SH-SY5Y (cell line): ENCODE results near the gene TLR5.

Source experiments
- GATA2 ChIP-seq: IDR thresholded peaks from 2 replicates; pipeline ENCODE4 v1.6.1; 2011; ENCODE audit warnings: mild to moderate bottlenecking, low read depth, low read length
- GATA3 ChIP-seq: IDR thresholded peaks from 2 replicates; pipeline ENCODE4 v1.6.1; 2011; ENCODE audit warnings: low read depth, mild to moderate bottlenecking, low read length, moderate library complexity

The TLR5 gene

DNA sequence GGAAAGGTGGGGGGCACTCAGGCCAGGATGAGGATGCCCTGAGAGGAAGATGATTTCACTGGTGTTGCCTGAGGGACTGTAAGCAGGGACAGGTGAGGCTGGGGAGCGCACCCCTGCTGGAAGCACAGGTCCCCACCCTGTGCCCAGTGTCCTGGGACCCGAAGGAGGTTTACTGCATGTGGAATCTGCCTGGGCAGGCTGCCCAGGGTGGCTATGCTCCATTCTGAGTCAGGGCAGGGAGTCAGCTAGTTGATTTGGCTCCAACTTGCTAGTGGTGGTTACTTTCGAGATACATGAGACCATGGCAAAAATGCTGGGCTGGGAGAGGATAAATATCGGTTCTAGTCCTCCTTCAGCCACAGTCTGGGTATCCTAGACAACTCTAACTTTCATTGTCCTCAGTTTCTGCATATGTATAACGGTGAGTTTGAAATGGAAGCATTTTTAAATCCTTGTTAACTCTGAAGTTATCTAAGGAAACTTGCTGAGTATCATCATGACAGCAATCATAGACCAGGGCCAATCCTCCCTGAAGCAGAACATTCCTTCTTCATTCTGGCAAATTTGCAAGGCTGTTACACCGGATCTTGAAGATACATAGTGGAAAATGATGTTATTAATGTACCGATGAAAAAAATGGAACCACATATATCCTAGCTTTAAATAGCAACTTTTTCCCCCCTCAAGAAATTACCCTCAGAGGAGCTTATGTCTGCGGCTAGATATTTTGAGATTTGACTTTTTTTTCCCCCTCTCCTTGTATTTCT lies 7.7 kb downstream of the TLR5 start:
- TF ChIP-seq GATA3 (no peak), GATA2 (no peak)

DNA sequence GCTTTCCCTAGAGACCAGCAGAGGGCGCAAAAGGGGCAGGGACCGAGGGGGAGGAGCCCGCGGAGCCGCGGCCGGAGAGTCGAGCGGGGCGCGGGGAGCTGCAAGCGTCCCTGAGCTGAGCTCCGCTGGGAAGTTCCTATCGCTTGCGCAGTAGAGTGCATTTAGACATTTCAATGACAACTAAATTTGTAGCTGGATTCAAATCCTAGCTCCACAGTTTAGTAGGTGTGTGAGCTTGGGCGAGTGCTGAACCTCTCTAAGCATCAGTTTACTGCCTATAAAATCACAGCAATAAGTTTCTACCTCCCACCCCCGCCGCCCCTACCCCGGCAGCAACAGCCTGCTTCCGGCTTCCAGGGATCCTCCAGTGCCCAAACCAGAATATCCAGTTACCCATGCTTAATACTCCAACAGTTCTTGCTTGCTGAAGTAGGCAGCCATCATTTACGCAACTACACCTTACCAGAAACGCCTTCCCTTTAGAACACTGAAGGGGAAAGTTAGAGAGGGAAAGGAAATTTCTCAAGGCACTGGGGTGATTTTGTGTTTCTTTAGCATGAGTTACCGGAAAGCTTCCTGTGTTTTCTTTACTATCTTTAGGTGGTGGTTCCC lies 9.1 kb downstream of the TLR5 start:
- TF ChIP-seq GATA2, result no peak
- TF ChIP-seq GATA3, result no peak

- TF ChIP-seq GATA2, result no peak
- no peak for TF ChIP-seq GATA3
Observed at GRCh38 chr1:223133306-223133823, 9.7 kb downstream of the TLR5 start.

DNA sequence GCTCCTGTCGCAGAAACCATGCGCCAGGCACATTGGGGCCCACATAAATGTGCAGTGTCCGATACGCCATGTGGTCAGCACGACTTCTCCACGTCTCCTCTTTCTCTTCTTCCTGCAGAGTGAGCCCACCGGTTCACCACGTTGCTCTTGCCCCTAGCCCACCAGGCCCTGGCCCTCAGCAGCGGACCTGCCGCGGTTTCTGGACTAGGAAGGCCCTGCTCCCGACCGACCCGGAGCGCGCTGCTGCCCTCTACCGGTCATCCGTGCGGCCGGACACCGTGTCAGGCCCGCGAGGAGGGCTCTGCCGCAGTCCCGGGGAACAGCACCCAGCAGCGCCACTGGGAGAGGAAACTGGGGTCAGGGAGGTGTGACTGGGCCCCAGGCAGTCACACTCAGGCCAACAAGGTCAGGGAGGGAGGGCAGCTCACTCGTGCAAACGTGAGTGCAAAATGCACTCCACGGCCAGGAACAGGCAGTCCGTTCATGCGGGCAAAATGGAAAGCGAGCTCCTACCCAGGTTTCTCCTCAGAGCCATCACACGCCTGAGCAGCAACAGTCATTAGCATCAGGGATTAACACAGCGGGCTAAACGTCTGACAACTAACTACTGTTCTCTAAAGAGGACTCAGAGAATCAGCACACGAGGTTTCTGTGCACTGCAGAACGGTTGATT lies 13.7 kb downstream of the TLR5 start:
- TF ChIP-seq GATA3 (no peak), GATA2 (no peak)

DNA sequence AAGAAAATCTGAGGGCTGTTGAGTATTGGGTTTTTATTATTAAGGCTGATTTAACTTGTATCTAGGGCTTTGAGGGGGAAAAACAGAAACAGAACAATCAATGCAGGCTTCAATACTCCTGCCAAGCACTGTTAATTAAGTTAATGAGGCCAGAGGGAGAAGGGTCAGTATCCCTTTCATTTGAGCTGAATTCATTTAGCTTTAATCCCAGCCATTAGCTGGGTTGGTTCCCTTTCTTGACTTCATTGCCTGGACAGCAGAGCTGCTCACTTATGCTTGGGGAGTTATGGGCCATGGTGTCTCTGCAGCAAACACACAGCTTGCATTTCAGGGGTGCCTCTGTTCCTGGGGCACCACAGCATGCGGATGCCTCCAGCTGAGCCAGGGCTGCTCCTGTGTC lies 16.3 kb downstream of the TLR5 start:
- TF ChIP-seq GATA3 (no peak), GATA2 (no peak; the same call in 1 of the 2 replicates)

DNA sequence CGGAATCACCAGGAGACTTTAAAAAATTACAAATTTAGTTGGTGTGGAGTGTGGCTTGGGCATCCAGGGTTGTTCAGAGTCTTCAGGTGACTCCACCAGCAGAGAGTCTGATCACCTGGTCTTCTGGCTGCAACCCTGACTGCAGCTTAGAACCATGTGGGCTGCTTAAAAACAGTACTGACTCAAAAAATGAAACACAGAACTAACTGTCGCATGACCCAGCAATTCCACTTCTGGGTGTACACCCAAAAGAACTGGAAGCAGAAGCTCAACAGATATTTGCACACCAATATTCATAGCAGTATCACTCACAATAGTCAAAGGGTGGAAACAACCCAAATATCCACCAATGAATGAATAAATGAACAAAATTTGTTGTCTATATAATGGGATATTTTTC lies 17.3 kb downstream of the TLR5 start:
- TF ChIP-seq GATA3, result no peak
- no peak for TF ChIP-seq GATA2

GRCh38 chr1:223123011-223123610 lies 19.9 kb downstream of the TLR5 start:
- TF ChIP-seq GATA2, result no peak
- no peak for TF ChIP-seq GATA3

- no peak for TF ChIP-seq GATA3
- TF ChIP-seq GATA2, result no peak
Observed at GRCh38 chr1:223118418-223118817, 24.6 kb downstream of the TLR5 start.

- TF ChIP-seq GATA3 (no peak), GATA2 (no peak)
Observed at GRCh38 chr1:223116950-223117349, 26.1 kb downstream of the TLR5 start.

GRCh38 chr1:223114871-223115270 lies 28.2 kb downstream of the TLR5 start:
- no peak for TF ChIP-seq GATA3

GRCh38 chr1:223110952-223111351 lies 32.1 kb downstream of the TLR5 start:
- TF ChIP-seq GATA3, result no peak

DNA sequence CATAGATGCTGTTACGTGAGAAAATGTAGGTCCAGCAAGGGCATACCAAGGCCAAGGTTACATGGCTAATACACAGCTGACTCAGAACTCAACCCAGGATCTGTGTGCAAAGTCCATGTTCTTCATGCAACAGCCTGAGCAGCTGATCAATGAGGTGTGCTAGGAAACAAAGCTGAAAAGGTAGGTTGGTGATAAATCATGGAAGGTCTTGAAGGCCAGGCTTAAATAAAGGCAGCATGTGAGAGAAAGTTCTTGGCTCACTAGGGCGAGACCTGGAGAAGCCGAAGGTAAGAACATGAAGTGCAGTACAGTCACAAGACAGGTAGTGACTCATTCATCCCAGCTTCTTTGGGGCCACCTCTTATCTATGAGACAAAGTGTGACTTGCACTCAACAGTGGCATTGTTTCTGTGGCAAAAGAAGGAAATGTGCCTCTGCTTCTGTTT lies 33.4 kb downstream of the TLR5 start:
- TF ChIP-seq GATA2 (no peak), GATA3 (no peak)

- TF ChIP-seq GATA2 (no peak), GATA3 (no peak)
Observed at GRCh38 chr1:223106856-223107255, 36.2 kb downstream of the TLR5 start.

DNA sequence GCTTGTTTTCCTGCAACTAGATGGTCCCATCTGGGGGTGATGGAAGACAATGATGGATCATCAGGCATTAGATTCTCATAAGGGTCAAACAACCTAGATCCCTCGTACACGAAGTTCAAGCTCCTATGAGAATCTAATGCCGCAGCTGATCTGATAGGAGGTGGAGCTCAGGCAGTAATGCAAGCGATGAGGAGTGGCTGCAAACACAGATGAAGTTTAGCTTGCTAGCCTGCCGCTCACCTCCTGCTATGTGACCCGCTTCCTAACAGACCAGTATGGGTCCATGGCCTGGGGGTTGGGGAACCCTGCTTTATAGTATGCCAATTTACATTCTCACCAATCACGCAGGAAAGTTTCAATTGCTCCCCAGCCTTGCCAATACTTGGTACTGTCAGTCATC lies 37.5 kb downstream of the TLR5 start:
- TF ChIP-seq GATA3 (no peak), GATA2 (no peak)
